ENCODE results near the gene ANKZF1. TPM values are rescaled to one million over a fixed set of nuclear protein-coding genes. Genes with fewer than 3 reads are reported as not detected.
"Not testable (repeated sequence)": the region's sequence is repeated elsewhere in the genome, so short reads cannot be mapped to it uniquely, and the experiment has no call there.

Gene ANKZF1
- total RNA-seq, 1 donor from 2014 or later, result 27.3 TPM

DNA sequence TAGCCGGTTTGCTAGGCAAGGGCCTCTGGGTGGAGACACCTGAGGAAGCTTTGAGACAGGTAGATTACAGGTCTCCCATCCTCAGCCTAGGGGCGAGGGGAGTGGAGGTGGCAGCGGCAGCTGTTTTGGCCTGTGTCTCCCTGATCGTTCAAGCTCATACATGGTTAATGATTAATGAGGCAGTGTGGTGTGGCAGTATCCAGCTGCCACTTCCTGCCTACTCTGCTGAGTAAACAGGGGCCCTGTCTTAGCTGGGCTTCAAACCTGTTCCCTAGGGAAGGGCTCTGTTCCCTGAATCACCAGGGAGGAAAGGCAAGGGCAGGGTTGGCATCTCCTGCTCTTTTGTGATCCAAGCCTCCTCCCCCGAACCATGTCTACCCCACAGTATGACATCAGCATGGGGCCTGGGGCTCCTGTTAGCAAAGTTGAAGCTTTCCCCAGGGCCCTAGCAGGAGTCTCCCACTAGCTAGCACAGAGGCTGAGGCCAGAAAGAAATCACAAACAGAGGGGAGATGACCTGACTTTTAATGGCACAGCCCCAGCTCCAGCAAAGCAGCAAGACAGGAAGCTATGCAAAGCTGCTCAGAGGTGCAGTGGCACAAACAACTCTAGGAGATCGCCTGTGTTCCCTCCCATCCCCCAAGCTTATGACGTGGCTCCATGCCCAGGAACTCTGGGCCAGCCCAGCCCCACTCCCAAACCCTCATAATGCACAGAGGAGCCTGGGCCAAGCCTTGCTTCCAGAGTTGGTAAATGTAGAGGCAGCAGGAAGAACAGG lies 19.8 kb downstream of the ANKZF1 start:
- ATAC-seq (ENCODE audit: poor library complexity) (peak; percentile 42), DNase-seq (peak; percentile 81)
- intact Hi-C loops (cut with DNase I), result no loop called here

DNA sequence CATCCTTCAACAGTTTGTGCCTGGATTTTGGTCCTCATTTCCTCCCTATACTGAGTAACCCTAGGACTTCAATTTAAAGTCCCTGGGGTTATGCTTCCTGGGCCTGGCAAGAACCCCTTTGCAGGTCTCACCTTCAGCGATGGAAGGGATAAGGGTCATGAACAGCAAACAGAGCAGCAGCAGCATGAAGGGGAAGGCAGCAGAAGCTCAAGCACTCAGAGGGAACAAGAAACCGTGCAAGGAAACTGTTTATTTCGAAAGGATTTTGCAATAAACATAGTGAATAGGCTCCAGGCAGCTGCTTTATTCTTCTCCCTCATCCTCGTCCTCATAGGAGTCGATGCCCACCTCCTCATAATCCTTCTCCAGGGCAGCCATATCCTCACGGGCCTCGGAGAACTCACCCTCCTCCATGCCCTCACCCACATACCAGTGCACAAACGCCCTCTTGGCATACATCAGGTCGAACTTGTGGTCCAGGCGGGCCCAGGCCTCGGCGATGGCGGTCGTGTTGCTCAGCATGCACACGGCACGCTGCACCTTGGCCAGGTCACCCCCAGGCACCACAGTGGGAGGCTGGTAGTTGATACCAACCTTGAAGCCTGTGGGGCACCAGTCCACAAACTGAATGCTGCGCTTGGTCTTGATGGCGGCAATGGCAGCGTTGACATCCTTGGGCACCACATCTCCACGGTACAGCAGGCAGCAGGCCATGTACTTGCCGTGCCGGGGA lies 20.6 kb downstream of the ANKZF1 start:
- DNase-seq (no peak), ATAC-seq (ENCODE audit: poor library complexity) (no peak)
- intact Hi-C loops (cut with DNase I), result no loop called here

GRCh38 chr2:219251656-219252055 lies 22.1 kb downstream of the ANKZF1 start:
- intact Hi-C loops (cut with DNase I), result no loop called here
- ATAC-seq (ENCODE audit: poor library complexity) (no peak), DNase-seq (no peak)

- ATAC-seq (ENCODE audit: poor library complexity), result no peak
- intact Hi-C loops (cut with DNase I), result no loop called here
- DNase-seq, result no peak
Measured at GRCh38 chr2:219252084-219252483, 22.5 kb downstream of the ANKZF1 start.

- no peak for DNase-seq
- intact Hi-C loops (cut with DNase I), result no loop called here
- no peak for ATAC-seq (ENCODE audit: poor library complexity)
Measured at GRCh38 chr2:219252570-219252899, 22.9 kb downstream of the ANKZF1 start.

- peak; percentile 52 for ATAC-seq (ENCODE audit: poor library complexity)
- peak; percentile 56 for DNase-seq
- intact Hi-C loops (cut with DNase I), result no loop called here
Measured at GRCh38 chr2:219252900-219253752, 23.5 kb downstream of the ANKZF1 start, which contains the start of gene TUBA4B. Gene TUBA4B, plus strand, starts transcription at chr2:219253243. Its CDS starts 165 bp downstream, at chr2:219253408.

- intact Hi-C loops (cut with DNase I), result no loop called here
- peak; percentile 92 for DNase-seq
- ATAC-seq (ENCODE audit: poor library complexity), result peak; percentile 95
Measured at GRCh38 chr2:219253753-219254589, 24.4 kb downstream of the ANKZF1 start, which contains the start of gene TUBA4A. Gene TUBA4A, minus strand, starts transcription at chr2:219253918. Its CDS starts 60 bp downstream, at chr2:219253858.

DNA sequence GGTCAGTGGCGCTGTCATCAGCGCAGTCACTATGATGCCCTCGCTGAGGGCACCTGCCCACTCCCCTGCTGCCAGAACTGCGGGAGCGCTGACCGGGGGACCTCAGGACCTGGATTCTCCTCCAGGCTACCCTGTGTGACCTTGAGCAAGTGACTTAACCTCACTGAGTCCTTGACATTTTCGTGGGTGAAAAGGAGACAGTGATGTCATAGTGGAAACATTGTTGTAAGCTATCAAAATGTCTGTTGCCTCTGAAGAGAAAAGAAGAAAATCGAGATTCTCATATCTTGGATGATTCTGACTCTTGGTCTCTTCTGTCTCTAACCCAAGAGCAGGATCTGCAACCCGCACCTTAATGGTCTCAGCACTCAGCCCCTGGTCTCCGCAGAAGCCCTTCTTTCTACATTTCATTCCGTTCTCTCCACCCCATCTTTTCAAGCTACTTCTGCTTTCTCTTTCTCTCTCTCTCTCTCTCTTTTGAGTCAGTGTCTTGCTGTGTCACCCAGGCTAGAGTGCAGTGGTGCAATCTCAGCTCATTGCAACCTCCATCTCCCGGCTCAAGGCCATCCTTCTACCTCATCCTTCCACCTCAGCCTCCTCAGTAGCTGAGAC lies 25.1 kb downstream of the ANKZF1 start:
- intact Hi-C loops (cut with DNase I), result no loop called here
- ATAC-seq (ENCODE audit: poor library complexity) (peak; percentile 20), DNase-seq (no peak)

DNA sequence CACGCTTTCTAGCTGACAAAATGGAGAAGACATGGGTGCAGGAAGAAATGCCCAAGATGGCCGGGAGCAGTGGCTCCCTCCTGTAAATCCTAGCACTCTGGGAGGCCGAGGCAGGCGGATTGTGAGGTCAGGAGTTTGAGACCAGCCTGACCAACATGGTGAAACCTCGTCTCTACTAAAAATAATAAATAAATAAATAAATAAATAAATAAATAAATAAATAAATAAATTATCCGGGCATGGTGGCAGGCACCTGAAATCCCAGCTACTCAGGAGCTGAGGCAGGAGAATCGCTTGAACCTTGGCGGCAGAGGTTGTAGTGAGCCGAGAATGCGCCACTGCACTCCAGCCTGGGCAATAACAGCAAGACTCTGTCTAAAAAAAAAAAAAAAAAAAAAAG lies 29.3 kb downstream of the ANKZF1 start:
- DNase-seq; ATAC-seq (ENCODE audit: poor library complexity); intact Hi-C loops (cut with DNase I): not testable (repeated sequence)

- DNase-seq, result no peak
- ATAC-seq (ENCODE audit: poor library complexity), result no peak
- intact Hi-C loops (cut with DNase I), result no loop called here
Measured at GRCh38 chr2:219261024-219261855, 31.6 kb downstream of the ANKZF1 start.

- DNase-seq (no peak), ATAC-seq (ENCODE audit: poor library complexity) (no peak)
- intact Hi-C loops (cut with DNase I), result no loop called here
Measured at GRCh38 chr2:219266232-219266631, 36.6 kb downstream of the ANKZF1 start.

DNA sequence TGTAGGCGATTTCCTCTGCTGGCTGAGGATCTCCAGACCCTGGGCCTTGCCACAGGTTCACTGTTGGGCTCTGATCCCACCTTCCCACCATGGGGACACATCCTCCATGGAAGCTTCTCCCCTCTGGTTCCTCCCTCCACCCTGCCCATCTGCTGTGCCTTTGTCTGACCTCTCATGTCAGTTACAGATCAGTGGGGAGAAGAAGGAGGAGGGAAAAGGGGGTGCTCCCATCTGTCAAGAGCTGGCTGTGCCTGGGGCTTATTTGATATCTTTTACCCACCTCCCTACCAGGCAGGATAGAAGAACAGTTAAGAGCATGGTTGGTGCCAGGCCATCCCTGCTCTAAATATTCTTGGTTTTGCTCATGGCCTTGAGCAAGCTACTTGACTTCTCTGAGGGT lies 37.3 kb downstream of the ANKZF1 start:
- no peak for DNase-seq
- ATAC-seq (ENCODE audit: poor library complexity), result no peak
- intact Hi-C loops (cut with DNase I), result no loop called here

- DNase-seq (no peak), ATAC-seq (ENCODE audit: poor library complexity) (no peak)
- intact Hi-C loops (cut with DNase I), result no loop called here
Measured at GRCh38 chr2:219268294-219268693, 38.7 kb downstream of the ANKZF1 start.

DNA sequence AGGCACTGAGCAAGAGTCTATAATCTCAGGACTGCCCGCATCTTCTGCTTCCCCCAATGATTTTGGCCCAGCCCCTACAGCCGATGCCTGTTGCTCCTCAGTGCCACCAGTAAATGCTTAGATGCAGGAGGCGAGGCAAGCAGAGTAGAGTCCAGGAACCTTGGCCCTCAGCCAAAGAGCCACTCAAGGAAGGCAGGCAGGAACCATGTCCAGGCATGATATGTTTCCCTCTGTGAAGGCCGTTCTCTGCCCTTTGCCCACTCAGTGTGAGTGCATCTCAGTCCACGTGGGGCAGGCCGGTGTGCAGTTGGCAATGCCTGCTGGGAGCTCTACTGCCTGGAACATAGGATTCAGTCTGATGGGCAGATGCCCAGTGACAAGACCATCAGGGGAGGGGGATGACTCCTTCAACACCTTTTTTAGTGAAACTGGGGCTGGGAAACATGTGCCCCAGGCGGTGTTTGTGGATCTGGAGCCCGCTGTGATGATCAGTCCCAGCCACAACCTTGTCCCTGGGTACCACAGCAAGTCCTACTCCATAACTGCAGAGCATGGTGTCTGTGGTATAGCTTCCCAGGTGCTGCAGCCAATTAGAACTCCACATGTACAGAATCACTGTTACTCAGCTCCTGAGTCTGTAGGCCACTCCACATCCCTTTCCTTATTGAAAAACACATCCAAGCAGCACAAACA lies 39.9 kb downstream of the ANKZF1 start:
- no peak for DNase-seq
- peak; percentile 79 for ATAC-seq (ENCODE audit: poor library complexity)
- intact Hi-C loops (cut with DNase I), result no loop called here

DNA sequence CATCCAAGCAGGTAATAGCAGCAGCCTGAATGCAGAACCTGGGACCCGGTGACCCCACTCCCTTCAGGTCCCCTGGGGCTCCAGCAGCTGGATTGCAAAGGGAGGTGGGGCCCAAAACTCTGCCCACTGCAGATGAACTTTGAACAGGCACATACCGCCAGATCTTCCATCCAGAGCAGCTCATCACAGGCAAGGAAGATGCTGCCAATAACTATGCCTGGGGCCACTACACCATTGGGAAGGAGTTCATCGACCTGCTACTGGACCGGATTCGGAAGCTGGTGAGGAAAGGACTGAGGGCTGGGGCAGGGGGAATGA lies 40.4 kb downstream of the ANKZF1 start:
- DNase-seq, result no peak
- ATAC-seq (ENCODE audit: poor library complexity), result no peak
- intact Hi-C loops (cut with DNase I), result no loop called here

DNA sequence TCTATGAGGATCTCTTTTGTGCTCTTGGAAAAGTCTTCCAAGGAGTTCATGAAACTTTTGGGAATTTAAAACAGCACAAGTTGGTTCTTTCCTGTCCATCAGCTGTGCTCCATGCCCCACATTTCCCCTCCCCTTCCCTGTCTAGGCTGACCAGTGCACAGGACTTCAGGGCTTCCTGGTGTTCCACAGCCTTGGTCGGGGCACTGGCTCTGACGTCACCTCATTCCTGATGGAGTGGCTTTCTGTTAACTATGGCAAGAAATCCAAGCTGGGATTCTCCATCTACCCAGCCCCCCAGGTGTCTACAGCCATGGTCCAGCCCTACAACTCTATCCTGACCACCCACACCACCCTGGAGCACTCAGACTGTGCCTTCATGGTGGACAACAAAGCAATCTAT lies 41.4 kb downstream of the ANKZF1 start:
- ATAC-seq (ENCODE audit: poor library complexity) (no peak), DNase-seq (no peak)
- intact Hi-C loops (cut with DNase I), result no loop called here

- no peak for ATAC-seq (ENCODE audit: poor library complexity)
- intact Hi-C loops (cut with DNase I), result no loop called here
- no peak for DNase-seq
Measured at GRCh38 chr2:219272356-219272755, 42.8 kb downstream of the ANKZF1 start.
